Tibial nerve (tissue), 4 donors: Measurements from ENCODE around the gene SEPHS1.

Experiments used
- CTCF ChIP-seq, 5 experiments: fragments of 200-600 bp in 3 of 5; fragments of 450-650 bp in 2 of 5; sonication (generic) in 3 of 5; IDR thresholded peaks; one replicate each; pipeline ENCODE4 v1.5.1; 2016 to 2019; ENCODE audit warnings: antibody characterized with exemption in 5 of 5, mild to moderate bottlenecking in 3 of 5, moderate library complexity in 2 of 5
- EP300 ChIP-seq, 2 donors: sonication (generic); formaldehyde crosslinking; IDR thresholded peaks; one replicate each; pipeline ENCODE4 v1.6.1; 2017; ENCODE audit warnings: antibody characterized with exemption in 2 of 2, mild to moderate bottlenecking in 1 of 2
- POLR2A ChIP-seq, 2 donors: fragments of 450-650 bp; IDR thresholded peaks; one replicate each; pipeline ENCODE4 v1.6.1; 2017; ENCODE audit warnings: antibody characterized with exemption in 2 of 2, mild to moderate bottlenecking in 2 of 2, moderate library complexity in 2 of 2

- TF ChIP-seq CTCF (IDR thresholded peaks at IDR 0.05) = no peak
- no peak for TF ChIP-seq POLR2A (IDR thresholded peaks at IDR 0.05)
- TF ChIP-seq EP300 (IDR thresholded peaks at IDR 0.05) = no peak
Observed at GRCh38 chr10:13349463-13350274, 1.6 kb upstream of the SEPHS1 start.
